GM19372 (cell line): ENCODE measurements around the gene KREMEN2.
"Not testable (repeated sequence)": the region's sequence is repeated elsewhere in the genome, so short reads cannot be mapped to it uniquely, and the experiment has no call there.

Source experiments
- ATAC-seq: cut with Tn5 transposase; IDR thresholded peaks from one replicate; pipeline ENCODE4 v1.9.1; 2021; ENCODE audit warnings: mild to moderate bottlenecking, low read depth, moderate library complexity; ENCODE audit not compliant: unreplicated experiment

The KREMEN2 gene, protein sequence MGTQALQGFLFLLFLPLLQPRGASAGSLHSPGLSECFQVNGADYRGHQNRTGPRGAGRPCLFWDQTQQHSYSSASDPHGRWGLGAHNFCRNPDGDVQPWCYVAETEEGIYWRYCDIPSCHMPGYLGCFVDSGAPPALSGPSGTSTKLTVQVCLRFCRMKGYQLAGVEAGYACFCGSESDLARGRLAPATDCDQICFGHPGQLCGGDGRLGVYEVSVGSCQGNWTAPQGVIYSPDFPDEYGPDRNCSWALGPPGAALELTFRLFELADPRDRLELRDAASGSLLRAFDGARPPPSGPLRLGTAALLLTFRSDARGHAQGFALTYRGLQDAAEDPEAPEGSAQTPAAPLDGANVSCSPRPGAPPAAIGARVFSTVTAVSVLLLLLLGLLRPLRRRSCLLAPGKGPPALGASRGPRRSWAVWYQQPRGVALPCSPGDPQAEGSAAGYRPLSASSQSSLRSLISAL

DNA sequence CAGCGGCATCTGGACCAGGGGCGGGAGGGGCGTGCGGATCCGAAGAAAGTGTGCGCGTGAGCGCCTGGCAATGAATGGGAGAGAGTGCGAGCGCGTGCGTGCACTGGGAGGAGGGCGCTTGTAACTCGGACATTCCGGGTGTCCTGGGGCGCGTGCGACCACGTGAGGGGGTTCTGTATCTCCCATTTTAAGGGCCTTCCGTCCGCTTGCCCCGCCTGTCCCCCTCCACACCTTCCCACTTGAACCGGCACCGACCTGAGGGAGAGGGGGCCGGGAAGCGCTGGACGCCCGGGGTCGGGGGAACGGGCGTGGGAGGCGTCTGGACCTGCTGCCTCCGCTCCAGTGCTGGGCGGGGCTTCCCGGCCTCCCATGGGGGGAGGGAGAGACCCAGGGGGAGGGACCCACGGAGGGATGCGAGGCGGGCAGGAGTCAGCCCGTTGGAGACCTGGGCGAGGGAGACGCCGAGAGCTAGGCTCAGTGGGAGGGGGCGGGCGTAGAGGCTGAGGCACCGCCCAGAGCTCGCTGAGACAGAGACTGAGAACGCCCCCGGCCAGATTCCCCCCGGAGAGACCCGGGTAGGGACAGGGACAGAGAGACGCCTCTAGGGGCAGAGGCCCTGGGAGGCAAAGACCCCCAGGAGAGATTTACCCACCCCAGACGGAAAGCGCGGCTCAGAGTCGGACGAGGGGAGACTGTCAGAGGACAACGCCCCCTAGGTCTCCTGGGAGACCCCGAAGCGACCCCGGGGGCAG, at the start of gene KREMEN2:
Gene KREMEN2 (plus strand): TSS at position 553 of the 752 bp plus-strand sequence. CDS start 246 bp downstream, outside the sequence.
- ATAC-seq: no peak

DNA sequence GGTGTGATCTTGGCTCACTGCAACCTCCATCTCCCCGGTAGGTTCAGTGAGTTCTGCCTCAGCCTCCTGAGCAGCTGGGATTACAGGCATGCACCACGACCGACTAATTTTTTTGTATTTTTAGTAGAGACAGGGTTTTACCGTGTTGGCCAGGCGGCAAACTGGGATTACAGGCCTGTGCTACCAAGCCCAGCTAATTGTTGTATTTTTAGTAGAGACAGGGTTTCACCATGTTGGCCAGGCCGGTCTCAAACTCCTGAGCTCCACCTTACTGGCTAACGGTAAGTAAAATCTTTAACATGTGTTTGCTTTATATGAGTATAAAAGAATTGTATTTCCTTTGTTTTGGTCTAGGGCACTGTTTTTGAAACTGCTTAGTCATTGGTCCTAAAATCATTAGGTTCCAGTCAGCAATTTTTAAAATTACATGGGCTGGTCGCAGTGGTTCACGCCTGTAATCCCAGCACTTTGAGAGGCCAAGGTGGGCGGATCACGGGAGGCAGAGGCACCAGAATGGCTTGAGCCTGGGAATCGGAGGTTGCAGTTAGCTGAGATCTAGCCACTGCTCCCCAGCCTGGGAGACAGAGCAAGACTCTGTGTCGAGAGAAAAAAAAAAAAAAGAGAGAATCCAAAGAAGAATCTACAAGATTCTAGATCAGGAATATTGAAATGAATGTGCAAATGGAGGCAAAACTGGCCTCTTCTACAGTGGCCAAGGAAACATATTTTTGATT, 48.7 kb upstream of the KREMEN2 start:
- no peak for ATAC-seq

DNA sequence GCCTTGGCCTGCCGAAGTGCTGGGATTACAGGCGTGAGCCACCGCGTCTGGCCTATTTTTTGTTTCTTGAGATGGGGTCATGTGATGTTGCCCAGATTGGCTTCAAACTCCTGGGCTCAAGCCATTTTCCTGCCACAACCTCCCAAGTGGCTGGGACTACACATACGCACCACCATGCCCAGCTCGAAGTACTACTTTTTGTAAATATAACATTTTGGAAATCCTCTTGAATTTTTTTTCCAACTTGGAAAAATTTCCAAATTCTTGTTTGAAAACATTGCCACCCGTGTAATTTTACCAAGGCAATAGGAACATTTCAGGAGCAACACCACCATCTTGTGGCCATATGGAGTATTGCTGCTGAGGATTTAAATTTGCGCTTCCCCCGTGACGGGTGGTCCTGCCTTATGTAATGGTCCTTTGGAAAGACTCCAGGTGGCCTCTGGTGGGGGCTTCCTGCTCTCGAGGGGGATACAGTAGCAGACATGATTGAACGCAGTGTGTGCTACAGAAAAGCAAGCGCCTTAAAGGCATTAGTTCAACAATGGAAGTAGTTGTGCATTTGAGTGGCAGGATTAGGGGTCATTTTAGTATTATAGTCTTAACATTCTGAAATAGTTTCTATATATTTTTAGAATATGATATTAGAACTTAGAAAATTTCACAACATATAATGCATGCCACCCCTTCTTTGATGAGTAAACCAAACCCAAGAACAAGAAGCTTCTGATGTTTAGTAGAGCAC, 44.4 kb upstream of the KREMEN2 start:
- no peak for ATAC-seq

DNA sequence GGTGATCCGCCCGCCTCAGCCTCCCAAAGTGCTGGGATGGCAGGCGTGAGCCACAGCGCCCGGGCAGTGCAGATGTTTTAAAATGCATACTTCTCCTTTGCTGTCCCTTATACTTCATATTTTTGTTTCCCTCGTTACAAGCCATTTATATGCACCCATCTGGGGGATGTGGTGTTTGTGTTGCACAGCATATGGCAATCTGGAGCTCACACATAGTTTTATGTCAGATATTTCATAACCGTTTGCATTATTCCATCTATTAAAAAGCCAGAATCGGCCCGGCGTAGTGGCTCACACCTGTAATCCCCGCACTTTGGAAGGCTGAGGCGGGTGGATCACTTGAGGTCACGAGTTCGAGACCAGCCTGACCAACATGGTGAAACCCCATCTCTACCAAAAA, 40.6 kb upstream of the KREMEN2 start:
- no peak for ATAC-seq

DNA sequence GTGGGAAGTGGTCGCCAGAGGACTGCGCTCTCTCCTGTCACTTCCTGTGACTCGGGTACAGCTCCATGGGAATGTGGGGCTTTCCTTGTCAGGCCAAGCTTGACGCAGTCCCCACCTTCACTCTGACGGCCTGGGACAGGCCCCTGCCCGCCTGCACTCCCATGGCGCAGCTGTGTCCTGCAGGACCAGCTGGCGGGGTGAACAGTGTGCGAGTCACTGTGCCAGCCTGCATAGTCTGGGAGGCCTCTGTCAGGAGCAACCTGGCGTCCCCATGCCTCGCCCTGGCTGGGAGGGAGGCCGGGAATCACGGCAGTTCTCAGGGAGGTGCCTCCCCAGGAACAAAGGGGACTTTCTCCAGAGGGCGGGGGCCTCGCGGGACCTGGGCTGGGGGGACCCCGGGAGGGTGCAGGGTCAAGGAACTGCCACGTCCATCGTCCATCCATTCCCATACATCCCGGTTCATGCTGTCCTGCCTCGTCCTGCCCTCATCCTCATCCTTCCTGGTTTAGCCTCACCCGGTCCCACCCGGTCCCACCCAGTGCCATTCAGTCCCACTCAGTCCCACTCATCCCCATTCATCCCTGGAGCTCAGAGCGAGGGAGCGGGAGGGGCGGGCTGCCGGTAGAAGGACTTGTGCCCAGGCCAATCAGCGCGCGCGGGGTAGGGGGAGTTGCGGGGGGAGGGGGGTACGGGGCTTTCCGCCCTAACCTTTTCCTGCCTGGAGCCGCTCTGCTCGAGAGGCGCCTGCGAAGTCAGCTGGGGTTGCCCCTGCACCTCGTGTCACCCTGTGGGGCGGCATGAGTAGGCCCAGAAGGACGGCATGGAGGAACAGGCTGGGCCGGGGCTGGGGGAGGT, 38.9 kb upstream of the KREMEN2 start:
- ATAC-seq: no peak

DNA sequence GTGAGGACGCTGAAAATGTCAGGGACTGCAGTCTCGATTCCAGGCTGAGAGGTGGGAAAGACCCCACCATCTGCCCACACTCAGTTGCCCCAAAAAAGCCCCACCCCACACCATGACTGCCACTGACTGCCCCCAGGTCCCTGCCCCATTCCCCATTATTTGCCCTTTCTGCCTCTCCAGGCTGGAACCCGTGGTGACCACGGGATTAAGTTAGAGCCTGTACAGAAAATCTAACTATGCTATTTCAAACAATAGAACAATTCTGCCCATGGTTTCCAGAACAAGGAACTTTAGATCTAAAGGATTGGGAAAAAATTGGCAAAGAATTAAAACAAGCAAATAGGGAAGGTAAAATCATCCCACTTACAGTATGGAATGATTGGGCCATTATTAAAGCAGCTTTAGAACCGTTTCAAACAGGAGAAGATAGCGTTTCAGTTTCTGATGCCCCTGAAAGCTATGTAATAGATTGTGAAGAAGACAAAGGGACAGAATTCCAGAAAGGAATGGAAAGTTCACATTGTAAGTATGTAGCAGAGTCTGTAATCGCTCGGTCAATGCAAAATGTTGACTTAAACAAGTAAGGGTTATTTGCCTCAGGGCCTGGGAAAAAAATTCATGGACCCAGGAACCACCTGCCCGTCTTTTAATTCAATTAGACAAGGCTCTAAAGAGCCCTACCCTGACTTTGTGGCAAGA, 38.0 kb upstream of the KREMEN2 start:
- no peak for ATAC-seq

DNA sequence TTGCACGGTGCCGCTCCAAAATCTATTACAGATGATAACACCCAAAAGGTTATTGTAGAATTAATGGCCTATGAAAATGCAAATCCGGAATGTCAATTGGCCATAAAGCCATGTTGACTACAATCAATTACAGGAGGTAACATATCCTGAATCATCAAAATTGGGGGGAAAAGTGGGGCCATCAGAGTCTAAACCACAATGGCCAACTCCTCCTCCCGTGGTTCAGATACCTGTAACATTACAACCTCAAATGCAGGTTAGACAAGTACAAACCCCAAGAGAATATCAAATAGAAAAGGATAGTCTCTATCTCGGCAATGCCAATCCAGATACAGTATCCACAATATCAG, 37.5 kb upstream of the KREMEN2 start:
- ATAC-seq: no peak

DNA sequence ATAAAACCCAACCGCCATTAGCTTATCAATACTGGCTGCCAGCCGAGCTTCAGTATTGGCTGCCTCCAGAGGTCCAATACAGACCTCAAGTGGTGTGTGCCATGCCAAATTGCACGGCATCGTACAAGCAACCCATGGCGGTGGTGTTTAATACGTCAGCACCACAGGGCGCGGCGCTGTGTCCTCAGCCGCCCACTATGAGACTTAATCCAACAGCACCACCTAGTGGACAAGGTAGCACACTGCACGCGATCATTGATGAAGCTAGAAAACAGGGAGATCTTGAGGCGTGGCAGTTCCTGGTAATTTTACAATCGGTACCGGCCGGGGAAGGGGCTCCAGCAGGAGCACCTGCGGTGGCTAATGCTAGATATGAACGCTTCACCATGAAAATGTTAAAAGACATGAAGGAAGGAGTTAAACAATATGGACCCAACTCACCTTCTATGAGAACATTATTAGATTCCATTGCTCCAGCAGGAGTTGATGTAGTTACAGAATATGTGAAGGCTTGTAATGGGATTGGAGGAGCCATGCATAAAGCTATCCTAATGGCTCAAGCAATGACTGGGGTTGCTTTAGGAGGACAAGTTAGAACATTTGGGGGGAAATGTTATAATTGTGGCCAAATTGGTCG, 36.9 kb upstream of the KREMEN2 start:
- ATAC-seq: peak; percentile 56

DNA sequence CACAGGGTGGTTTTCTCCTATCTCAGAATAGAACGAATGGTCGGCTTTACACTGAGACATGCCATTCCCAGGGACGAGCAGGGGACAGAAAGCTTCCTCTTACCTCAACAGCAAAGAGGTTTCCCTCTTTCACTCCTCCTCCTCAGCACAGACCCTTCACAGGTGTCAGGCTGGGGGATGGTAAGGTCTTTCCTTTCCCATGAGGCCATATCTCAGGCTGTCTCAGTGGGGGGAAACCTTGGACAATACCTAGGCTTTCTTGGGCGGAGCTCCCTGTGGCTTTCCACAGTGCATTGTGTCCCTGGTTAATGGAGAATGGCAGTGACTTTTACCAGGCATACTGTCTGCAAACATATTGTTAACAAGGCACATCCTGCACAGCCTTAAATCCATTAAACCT, 35.9 kb upstream of the KREMEN2 start:
- ATAC-seq: not testable (repeated sequence)

DNA sequence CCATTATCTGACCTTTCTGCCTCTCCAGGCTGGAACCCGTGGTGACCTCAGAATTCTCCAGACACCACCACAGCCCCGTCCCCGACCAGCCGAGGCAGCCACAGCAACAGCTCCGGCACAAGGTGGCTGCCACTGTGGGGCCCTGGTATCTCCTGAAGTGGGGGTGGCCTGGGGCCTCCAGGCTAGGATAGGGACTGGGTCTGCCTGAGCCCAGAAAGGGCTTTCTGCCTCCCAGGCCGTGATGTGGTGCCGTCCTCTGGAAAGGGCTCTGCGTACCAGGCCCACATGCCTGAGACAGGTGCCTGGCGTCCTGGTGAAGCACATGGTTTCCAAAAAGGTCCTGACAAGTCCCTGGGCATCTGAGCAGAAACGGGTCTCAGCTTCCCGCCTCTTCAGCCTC, 35.3 kb upstream of the KREMEN2 start:
- no peak for ATAC-seq

DNA sequence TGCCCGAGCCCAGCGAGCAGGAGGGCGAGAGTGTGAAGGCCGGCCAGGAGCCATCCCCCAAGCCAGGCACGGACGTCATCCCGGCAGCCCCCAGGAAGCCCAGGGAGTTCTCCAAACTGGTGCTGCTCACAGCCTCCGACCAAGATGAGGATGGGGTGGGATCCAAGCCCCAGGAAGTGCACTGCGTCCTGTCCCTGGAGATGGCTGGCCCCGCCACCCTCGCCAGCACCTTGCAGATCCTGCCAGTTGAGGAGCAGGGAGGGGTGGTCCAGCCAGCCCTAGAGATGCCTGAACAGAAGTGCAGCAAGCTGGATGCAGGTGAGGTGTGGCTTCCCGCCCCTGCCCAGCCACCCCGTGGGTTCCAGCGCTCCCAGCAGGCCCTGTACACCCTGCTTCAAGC, 34.4 kb upstream of the KREMEN2 start:
- no peak for ATAC-seq

DNA sequence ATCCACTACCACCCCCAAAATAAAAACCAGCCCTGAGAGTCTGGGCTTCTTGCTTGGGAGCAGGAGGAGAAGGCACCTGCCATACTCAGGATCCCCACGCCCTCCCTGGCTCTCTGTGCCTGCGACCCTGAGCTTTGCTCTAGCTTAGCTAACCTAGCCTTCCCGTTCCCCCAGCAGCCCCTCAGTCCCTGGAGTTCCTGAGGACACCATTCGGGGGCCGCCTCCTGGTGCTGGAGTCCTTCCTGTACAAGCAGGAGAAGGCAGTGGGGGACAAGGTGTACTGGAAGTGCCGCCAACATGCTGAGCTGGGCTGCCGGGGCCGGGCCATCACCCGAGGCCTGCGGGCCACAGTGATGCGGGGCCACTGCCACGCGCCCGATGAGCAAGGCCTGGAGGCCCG, 33.8 kb upstream of the KREMEN2 start:
- no peak for ATAC-seq

DNA sequence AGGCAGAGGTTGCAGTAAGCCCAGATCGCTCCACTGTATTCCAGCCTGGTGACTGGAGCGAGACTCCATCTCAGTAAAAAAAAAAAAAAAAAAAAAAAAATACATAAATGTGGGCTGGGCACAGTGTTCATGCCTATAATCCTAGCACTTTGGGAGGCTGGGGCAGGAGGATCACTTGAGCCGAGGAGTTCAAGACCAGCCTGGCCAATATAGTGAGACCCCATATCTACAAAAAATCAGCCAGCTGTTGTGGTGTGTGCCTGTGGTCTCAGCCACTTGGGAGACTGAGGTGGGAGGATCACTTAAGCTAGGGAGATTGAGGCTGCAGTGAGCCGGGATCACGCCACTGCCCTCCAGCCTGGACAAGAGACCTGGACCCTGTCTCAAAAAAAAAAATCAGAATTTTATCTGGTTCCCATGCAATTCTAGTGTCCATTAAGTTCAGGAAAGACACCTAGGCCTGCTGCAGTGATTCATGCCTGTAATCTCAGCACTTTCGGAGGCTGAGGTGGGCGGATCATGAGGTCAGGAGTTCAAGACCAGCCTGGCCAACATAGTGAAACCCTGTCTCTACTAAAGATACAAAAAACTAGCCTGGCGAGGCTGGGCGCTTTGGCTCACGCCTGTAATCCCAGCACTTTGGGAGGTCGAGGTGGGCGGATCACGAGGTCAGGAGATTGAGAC, 32.7 kb upstream of the KREMEN2 start:
- not testable (repeated sequence) for ATAC-seq

DNA sequence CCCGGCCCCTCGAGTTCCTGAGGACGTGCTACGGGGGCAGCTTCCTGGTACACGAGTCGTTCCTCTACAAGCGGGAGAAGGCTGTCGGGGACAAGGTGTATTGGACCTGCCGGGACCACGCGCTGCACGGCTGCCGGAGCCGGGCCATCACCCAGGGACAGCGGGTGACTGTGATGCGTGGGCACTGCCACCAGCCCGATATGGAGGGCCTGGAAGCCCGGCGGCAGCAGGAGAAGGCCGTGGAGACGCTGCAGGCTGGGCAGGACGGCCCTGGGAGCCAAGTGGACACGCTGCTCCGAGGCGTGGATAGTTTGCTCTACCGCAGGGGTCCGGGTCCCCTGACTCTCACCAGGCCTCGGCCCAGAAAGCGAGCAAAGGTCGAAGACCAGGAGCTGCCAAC, 30.9 kb upstream of the KREMEN2 start:
- ATAC-seq: no peak

DNA sequence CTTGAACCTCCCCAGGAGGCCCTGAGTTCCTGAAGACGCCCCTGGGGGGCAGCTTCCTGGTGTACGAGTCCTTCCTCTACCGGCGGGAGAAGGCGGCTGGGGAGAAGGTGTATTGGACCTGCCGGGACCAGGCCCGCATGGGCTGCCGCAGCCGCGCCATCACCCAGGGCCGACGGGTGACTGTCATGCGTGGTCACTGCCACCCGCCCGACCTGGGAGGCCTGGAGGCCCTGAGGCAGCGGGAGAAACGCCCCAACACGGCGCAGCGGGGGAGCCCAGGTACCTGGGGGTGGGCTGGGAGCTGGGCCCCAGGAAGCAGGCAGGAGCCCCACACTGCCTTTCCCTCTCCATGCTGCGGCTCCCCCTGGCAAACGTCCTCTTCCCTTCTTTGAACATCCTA, 30.4 kb upstream of the KREMEN2 start:
- ATAC-seq: no peak

DNA sequence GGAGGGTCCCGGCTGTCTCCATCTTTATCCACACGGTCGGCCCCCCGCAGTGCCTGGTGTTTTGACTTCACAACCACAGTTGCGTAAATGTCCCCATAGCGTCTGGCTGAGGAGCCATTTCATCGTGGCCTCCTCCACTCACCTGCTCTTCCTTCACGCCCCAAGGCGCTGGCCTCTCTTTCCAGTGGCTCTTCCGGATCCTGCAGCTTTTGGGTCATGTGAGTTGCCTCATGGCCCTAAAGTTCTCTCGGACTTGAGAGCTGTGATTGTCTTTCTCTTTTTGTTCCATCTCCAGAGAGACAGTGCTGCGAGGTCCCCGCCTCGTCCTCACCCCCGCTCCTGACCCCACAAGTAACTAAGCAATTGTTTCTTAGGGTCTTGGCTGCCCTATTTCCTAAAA, 29.6 kb upstream of the KREMEN2 start:
- ATAC-seq: no peak

DNA sequence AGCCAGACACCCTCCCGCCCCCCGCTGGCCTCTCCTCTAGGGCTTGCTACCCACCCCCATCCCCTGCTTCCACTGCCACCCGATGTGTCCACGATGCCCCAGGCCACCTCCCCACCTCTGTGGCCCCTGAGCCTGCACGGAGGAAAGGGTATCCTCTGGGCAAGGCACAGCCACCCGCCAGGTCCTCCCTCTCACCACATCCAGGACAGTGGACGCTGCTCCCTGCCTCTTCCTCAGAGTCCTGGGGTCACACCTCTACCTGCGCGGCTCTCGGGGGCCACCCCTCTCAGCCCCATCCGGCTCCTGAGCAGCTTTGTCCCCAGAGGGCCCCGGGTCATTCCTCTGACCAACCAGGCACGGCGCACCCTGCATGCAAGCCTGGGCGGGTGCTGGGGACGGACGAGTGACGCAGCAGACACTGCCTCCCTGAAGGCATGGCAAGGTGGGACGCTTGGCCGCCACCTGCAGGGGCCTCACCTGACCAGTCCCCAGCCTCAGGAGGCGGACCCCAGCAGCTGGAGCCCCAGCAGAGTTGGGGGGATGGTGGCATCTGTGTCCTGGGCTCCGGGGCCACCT, 27.6 kb upstream of the KREMEN2 start:
- no peak for ATAC-seq

DNA sequence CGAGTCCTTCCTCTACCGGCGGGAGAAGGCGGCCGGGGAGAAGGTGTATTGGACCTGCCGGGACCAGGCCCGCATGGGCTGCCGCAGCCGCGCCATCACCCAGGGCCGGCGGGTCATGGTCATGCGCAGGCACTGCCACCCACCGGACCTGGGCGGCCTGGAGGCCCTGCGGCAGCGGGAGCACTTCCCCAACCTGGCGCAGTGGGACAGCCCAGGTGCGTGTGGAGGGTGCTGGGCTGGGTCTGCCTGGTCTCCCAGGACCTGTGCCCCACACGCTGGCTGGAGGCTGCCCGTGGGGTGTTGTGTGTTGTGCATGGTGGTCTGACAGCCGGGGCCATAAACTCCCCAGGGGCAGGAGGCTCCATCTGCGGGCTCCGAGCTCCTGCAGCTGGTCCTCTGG, 26.9 kb upstream of the KREMEN2 start:
- no peak for ATAC-seq
